ENCODE data around the gene NGEF. TPM values are rescaled to one million over a fixed set of nuclear protein-coding genes. Genes with fewer than 3 reads are reported as not detected.
A peak's percentile ranks its signal among the peaks of the same experiment; 100 is the strongest.

Gene NGEF
- polyA plus RNA-seq, 3 donors, result not detected

- Mint-ChIP-seq H3K36me3 (no peaks in the 10 kb centered on the region), H3K27me3 (ENCODE audit: low read depth in 3 of 3) (peaks cover 6 to 9% (median 7%) of the 10 kb centered on the region in 3 donors), H3K4me1 (no peaks in the 10 kb centered on the region), H3K27ac (no peak overlapping the region), H3K4me3 (no peak overlapping the region), H3K9me3 (peaks cover 0 to 3% (median 0%) of the 10 kb centered on the region in 7 donors)
- H3K4me3 ChIP-seq (replicated peaks in 1 of 3; ENCODE audit: low read depth in 2 of 3, low read length in 3 of 3), result no peak overlapping the region
- no peaks in the 10 kb centered on the region for H3K79me2 ChIP-seq (ENCODE audit: insufficient read depth, low read length)
- H3K36me3 ChIP-seq (replicated peaks in 1 of 2; ENCODE audit: control insufficient read depth in 1 of 2, insufficient read depth in 2 of 2, low read length in 2 of 2), result no peaks in the 10 kb centered on the region
- H3K27me3 ChIP-seq (ENCODE audit: control insufficient read depth in 2 of 2, insufficient read depth in 2 of 2, low read length in 2 of 2), result no peaks in the 10 kb centered on the region
- intact Hi-C loops (cut with micrococcal nuclease), result no loop called here
- DNase-seq, result no peak
- TF ChIP-seq CTCF (IDR thresholded peaks at IDR 0.05), result no peak
- no peaks in the 10 kb centered on the region for H3K4me1 ChIP-seq (ENCODE audit: control insufficient read depth in 1 of 2, insufficient read depth in 2 of 2, low read length in 2 of 2)
- no peaks in the 10 kb centered on the region for H3K9me3 ChIP-seq (replicated peaks in 1 of 2; ENCODE audit: control insufficient read depth in 1 of 2, insufficient read depth in 1 of 2, low read length in 2 of 2)
- H2AFZ ChIP-seq (ENCODE audit: insufficient read depth, low read depth, low read length, poor library complexity, severe bottlenecking), result no peak overlapping the region
- WGBS (ENCODE audit: insufficient coverage), result 91% methylated on average over 7 of the region's 10 CpGs
- no peaks in the 10 kb centered on the region for H4K20me1 ChIP-seq (ENCODE audit: insufficient read depth, low read length)
- no peak overlapping the region for H3K9ac ChIP-seq (ENCODE audit: insufficient read depth, low read length, poor library complexity, severe bottlenecking)
- H3K4me2 ChIP-seq (replicated peaks; ENCODE audit: extremely low read depth, low read length, poor library complexity, severe bottlenecking), result no peak overlapping the region
- H3K27ac ChIP-seq (ENCODE audit: low read depth in 1 of 2, low read length in 2 of 2), result no peak overlapping the region
These were observed 35.6 kb downstream of the NGEF start for GRCh38 chr2:232977438-232977971.

GRCh38 chr2:232976666-232977437 lies 36.2 kb downstream of the NGEF start:
- Mint-ChIP-seq H3K4me3 (no peak overlapping the region), H3K27ac (peak overlapping the region in 1 of 7 donors; percentile 66), H3K4me1 (no peaks in the 10 kb centered on the region), H3K36me3 (no peaks in the 10 kb centered on the region), H3K27me3 (ENCODE audit: low read depth in 3 of 3) (peaks cover 7 to 9% (median 8%) of the 10 kb centered on the region in 3 donors), H3K9me3 (peaks cover 0 to 3% (median 0%) of the 10 kb centered on the region in 7 donors)
- Histone ChIP-seq H3K27ac (ENCODE audit: low read depth in 1 of 2, low read length in 2 of 2) (no peak overlapping the region), H3K4me3 (replicated peaks in 1 of 3; ENCODE audit: low read depth in 2 of 3, low read length in 3 of 3) (no peak overlapping the region), H3K27me3 (ENCODE audit: control insufficient read depth in 2 of 2, insufficient read depth in 2 of 2, low read length in 2 of 2) (no peaks in the 10 kb centered on the region), H3K4me2 (replicated peaks; ENCODE audit: extremely low read depth, low read length, poor library complexity, severe bottlenecking) (no peak overlapping the region), H2AFZ (ENCODE audit: insufficient read depth, low read depth, low read length, poor library complexity, severe bottlenecking) (no peak overlapping the region), H3K9ac (ENCODE audit: insufficient read depth, low read length, poor library complexity, severe bottlenecking) (no peak overlapping the region), H3K9me3 (replicated peaks in 1 of 2; ENCODE audit: control insufficient read depth in 1 of 2, insufficient read depth in 1 of 2, low read length in 2 of 2) (no peaks in the 10 kb centered on the region), H4K20me1 (ENCODE audit: insufficient read depth, low read length) (no peaks in the 10 kb centered on the region), H3K79me2 (ENCODE audit: insufficient read depth, low read length) (no peaks in the 10 kb centered on the region), H3K36me3 (replicated peaks in 1 of 2; ENCODE audit: control insufficient read depth in 1 of 2, insufficient read depth in 2 of 2, low read length in 2 of 2) (no peaks in the 10 kb centered on the region), H3K4me1 (ENCODE audit: control insufficient read depth in 1 of 2, insufficient read depth in 2 of 2, low read length in 2 of 2) (no peaks in the 10 kb centered on the region)
- intact Hi-C loops (cut with micrococcal nuclease), result no loop called here
- no peak for TF ChIP-seq CTCF (IDR thresholded peaks at IDR 0.05)
- WGBS (ENCODE audit: insufficient coverage), result 85% methylated on average over 20 of the region's 20 CpGs
- no peak for DNase-seq

Measured in CD14-positive monocyte (primary cell).